HCT116 (cell line): ENCODE measurements around the gene TEX29.

ENCODE experiments used
- CBX3 ChIP-seq: IDR thresholded peaks from 2 replicates; pipeline ENCODE4 v1.6.1; 2012; ENCODE audit warnings: low read depth
- CTCF ChIP-seq, 3 experiments: fragments of 200-600 bp in 1 of 3; sonication (generic) in 1 of 3; IDR thresholded peaks in 2 of 3; conservative IDR thresholded peaks in 1 of 3; 2 replicates each; pipeline ENCODE4 v1.5.1; 2012 to 2017; ENCODE audit warnings: low read depth in 2 of 3, low read length in 2 of 3, antibody characterized with exemption in 1 of 3, borderline replicate concordance in 1 of 3, control low read depth in 1 of 3, mild to moderate bottlenecking in 1 of 3, mixed read lengths in 1 of 3, mixed run types in 1 of 3, moderate library complexity in 1 of 3; ENCODE audit not compliant: insufficient read depth in 1 of 3
- EZH2 ChIP-seq: fragments of 200-600 bp; sonication (generic); IDR thresholded peaks from 2 replicates; pipeline ENCODE4 v1.6.1; 2017; ENCODE audit warnings: antibody characterized with exemption, mixed run types
- POLR2AphosphoS5 ChIP-seq: IDR thresholded peaks from 2 replicates; pipeline ENCODE4 v1.6.1; 2011; ENCODE audit warnings: mild to moderate bottlenecking, low read depth, low read length, moderate library complexity
- RAD21 ChIP-seq: IDR thresholded peaks from 2 replicates; pipeline ENCODE4 v1.6.1; 2012; ENCODE audit warnings: low read depth, mild to moderate bottlenecking

- no peak for TF ChIP-seq RAD21
- no peak for TF ChIP-seq CTCF (IDR thresholded peaks at IDR 0.05 in 2 of 3, conservative IDR thresholded peaks at IDR 0.05 in 1 of 3; ENCODE audit: borderline replicate concordance in 1 of 3, insufficient read depth in 1 of 3, low read depth in 2 of 3, low read length in 2 of 3)
- TF ChIP-seq CBX3 = no peak
- TF ChIP-seq EZH2 = no peak
- no peak for TF ChIP-seq POLR2AphosphoS5
Observed at GRCh38 chr13:111384441-111385182, 64.2 kb downstream of the TEX29 start.
